H1 (cell line): ENCODE data around the gene PHACTR2.

Experiments
- CTCF ChIP-seq, 3 experiments: IDR thresholded peaks; 1 replicate in 2 of 3; 2 replicates in 1 of 3; pipeline versions ENCODE4 v1.5.1 to v1.6.1; 2011; ENCODE audit warnings: low read length in 3 of 3, mild to moderate bottlenecking in 3 of 3, inconsistent platforms in 2 of 3, low read depth in 1 of 3, moderate library complexity in 1 of 3; ENCODE audit not compliant: insufficient read depth in 1 of 3; ENCODE audit errors: control extremely low read depth in 1 of 3
- POLR2A ChIP-seq, 2 experiments: IDR thresholded peaks; 1 replicate in 1 of 2; 2 replicates in 1 of 2; pipeline ENCODE4 v1.6.1; 2011; ENCODE audit warnings: low read depth in 2 of 2, low read length in 2 of 2, mild to moderate bottlenecking in 2 of 2; ENCODE audit errors: control extremely low read depth in 1 of 2
- SP1 ChIP-seq: IDR thresholded peaks from 2 replicates; pipeline ENCODE4 v1.6.1; 2011; ENCODE audit warnings: low read depth, low read length

- TF ChIP-seq CTCF (IDR thresholded peaks at IDR 0.05; ENCODE audit: control extremely low read depth in 1 of 3, insufficient read depth in 1 of 3, low read depth in 1 of 3, low read length in 3 of 3) (no peak), POLR2A (IDR thresholded peaks at IDR 0.05; ENCODE audit: control extremely low read depth in 1 of 2, low read depth in 2 of 2, low read length in 2 of 2) (no peak), SP1 (no peak)
These were observed 16.8 kb downstream of the PHACTR2 start for GRCh38 chr6:143694560-143694959.
